MCF 10A (cell line): ENCODE data around the gene PHYHIPL. TPM values are rescaled to one million over a fixed set of nuclear protein-coding genes. Genes with fewer than 3 reads are reported as not detected.

ENCODE experiments used
- BruUV-seq: library from RNA; stranded (reverse); fragments of 400-500 nt; replicated peaks from 2 replicates; lab custom pipeline; 2021; lab: Mats Ljungman, UMichigan
- CTCF ChIA-PET: fragments of 300-600 bp; sonication (Branson Sonifier 250); formaldehyde crosslinking; extraction: SDS; loops from one replicate; lab custom pipeline; 2021; ENCODE audit warnings: antibody characterized with exemption, inconsistent platforms; lab: Yijun Ruan, JAX
- POLR2A ChIA-PET: fragments of 300-600, 350-650 bp; sonication (Branson Sonifier 250); formaldehyde crosslinking; extraction: SDS; loops from one replicate; lab custom pipeline; 2020; ENCODE audit warnings: antibody characterized with exemption, inconsistent platforms; lab: Yijun Ruan, JAX
- DNase-seq: peaks from one replicate; pipeline ENCODE4 v3.0.0-alpha.2; 2018; ENCODE audit not compliant: unreplicated experiment
- H3K27ac Mint-ChIP-seq: one replicate; pipeline ENCODE4 v1.8.0; 2022; ENCODE audit warnings: mild to moderate bottlenecking, low read depth, mixed read lengths; ENCODE audit not compliant: unreplicated experiment
- H3K27me3 Mint-ChIP-seq: one replicate; pipeline ENCODE4 v1.8.0; 2022; ENCODE audit warnings: mixed read lengths; ENCODE audit not compliant: insufficient read depth, unreplicated experiment
- H3K36me3 Mint-ChIP-seq: one replicate; pipeline ENCODE4 v1.8.0; 2022; ENCODE audit warnings: mild to moderate bottlenecking, moderate library complexity, mixed read lengths; ENCODE audit not compliant: insufficient read depth, unreplicated experiment
- H3K4me1 Mint-ChIP-seq: one replicate; pipeline ENCODE4 v1.8.0; 2022; ENCODE audit warnings: mixed read lengths; ENCODE audit not compliant: insufficient read depth, unreplicated experiment
- H3K4me3 Mint-ChIP-seq: one replicate; pipeline ENCODE4 v1.8.0; 2022; ENCODE audit warnings: mild to moderate bottlenecking, moderate library complexity, mixed read lengths; ENCODE audit not compliant: unreplicated experiment
- H3K9me3 Mint-ChIP-seq: one replicate; pipeline ENCODE4 v1.8.0; 2022; ENCODE audit warnings: mixed read lengths; ENCODE audit not compliant: unreplicated experiment
- CTCF ChIP-seq: fragments of 200-600 bp; IDR thresholded peaks from one replicate; pipeline ENCODE4 v1.8.0; 2022; ENCODE audit warnings: antibody characterized with exemption, mild to moderate bottlenecking; ENCODE audit not compliant: unreplicated experiment
- intact Hi-C: fragments of 100-400 bp; cut with micrococcal nuclease; formaldehyde crosslinking; loops from 2 replicates; pipeline ENCODE4 v1.14.1; 2022
- total RNA-seq: library from RNA; stranded (reverse); gene quantifications from 2 replicates; pipeline ENCODE4 v1.2.3, GENCODE V29; 2022

PHYHIPL gene
- total RNA-seq, 1 experiment from 2014 or later: not detected

DNA sequence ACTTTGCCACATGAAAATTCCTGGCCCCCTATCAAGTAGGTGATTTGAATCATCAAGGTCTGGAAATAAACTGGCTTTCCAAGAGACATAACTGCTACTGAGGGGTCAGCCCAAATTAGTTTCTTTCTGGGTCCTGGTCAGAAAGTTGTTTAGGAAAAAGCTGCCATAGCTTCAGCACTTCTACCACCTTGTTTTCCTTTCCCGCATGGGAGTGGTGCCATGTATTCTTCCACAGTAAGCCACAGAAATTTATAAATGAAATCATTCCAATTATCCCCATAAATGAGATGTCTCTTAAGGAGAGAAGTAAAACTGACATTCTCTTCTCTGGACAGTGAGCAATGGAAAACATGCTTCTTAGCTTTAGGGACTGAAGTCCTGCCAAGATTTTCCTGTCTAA, 80.8 kb downstream of the PHYHIPL start:
- DNase-seq: no peak
- intact Hi-C loops: no loop called here
- no TSS peak for BruUV-seq
- H3K36me3 Mint-ChIP-seq: no peaks in the 10 kb centered on the region
- H3K4me3 Mint-ChIP-seq: no peak overlapping the region
- no peak overlapping the region for H3K27ac Mint-ChIP-seq
- no peaks in the 10 kb centered on the region for H3K9me3 Mint-ChIP-seq
- H3K4me1 Mint-ChIP-seq: no peaks in the 10 kb centered on the region
- POLR2A ChIA-PET: no interaction called here
- TF ChIP-seq CTCF: no peak
- CTCF ChIA-PET: no interaction called here
- peaks cover 54% of the 10 kb centered on the region for H3K27me3 Mint-ChIP-seq

- BruUV-seq: no TSS peak
- TF ChIP-seq CTCF: no peak
- Mint-ChIP-seq H3K27me3 (peaks cover 65% of the 10 kb centered on the region), H3K4me1 (no peaks in the 10 kb centered on the region), H3K27ac (no peak overlapping the region), H3K9me3 (no peaks in the 10 kb centered on the region), H3K36me3 (no peaks in the 10 kb centered on the region), H3K4me3 (no peak overlapping the region)
- CTCF ChIA-PET: interaction anchor here (0.6 to 0.9 kb wide), 2 partner anchors 321 to 481 kb away, joined by 3 read pairs; no protein-coding TSS in a partner anchor
- DNase-seq: no peak
- POLR2A ChIA-PET: no interaction called here
- intact Hi-C loops: no loop called here
These were observed 82.4 kb downstream of the PHYHIPL start for GRCh38 chr10:59258890-59259289.

GRCh38 chr10:59265141-59265540, 88.7 kb downstream of the PHYHIPL start:
- DNase-seq: peak; percentile 6
- intact Hi-C loops: no loop called here
- H3K4me3 Mint-ChIP-seq: no peak overlapping the region
- H3K36me3 Mint-ChIP-seq: no peaks in the 10 kb centered on the region
- TF ChIP-seq CTCF: no peak
- H3K9me3 Mint-ChIP-seq: no peaks in the 10 kb centered on the region
- CTCF ChIA-PET: interaction anchor here (0.5 to 1.4 kb wide), 2 partner anchors 218 to 358 kb away, joined by 3 to 4 read pairs; no protein-coding TSS in a partner anchor
- H3K27ac Mint-ChIP-seq: no peak overlapping the region
- H3K4me1 Mint-ChIP-seq: no peaks in the 10 kb centered on the region
- peaks cover 49% of the 10 kb centered on the region for H3K27me3 Mint-ChIP-seq
- POLR2A ChIA-PET: no interaction called here
- no TSS peak for BruUV-seq

DNA sequence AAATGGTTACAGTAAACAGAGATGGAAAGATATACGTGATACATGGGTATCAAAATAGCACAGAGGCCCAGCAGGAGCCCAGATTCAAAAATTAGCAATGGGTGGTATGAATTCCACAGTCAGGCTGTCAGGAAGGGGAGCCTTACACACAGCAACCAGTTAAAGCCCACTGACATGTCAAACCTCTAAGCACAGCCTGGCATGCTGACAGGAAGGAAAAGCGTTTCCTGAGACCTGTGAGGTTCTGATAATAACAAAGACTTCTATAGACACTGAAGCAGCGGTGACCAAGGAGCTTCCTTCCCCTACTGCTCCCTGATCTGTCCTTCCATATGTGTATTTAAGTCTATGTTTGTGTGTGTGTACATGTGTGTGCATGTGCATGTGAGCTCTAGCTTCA, 89.9 kb downstream of the PHYHIPL start:
- no TSS peak for BruUV-seq
- no peak for TF ChIP-seq CTCF
- Mint-ChIP-seq H3K9me3 (no peaks in the 10 kb centered on the region), H3K4me3 (no peak overlapping the region), H3K27me3 (peaks cover 48% of the 10 kb centered on the region), H3K36me3 (no peaks in the 10 kb centered on the region), H3K4me1 (no peaks in the 10 kb centered on the region), H3K27ac (no peak overlapping the region)
- ChIA-PET POLR2A (no interaction called here), CTCF (no interaction called here)
- DNase-seq: no peak
- intact Hi-C loops: no loop called here
